ENCODE measurements around the gene PLD4. TPM values are rescaled to one million over a fixed set of nuclear protein-coding genes. Genes with fewer than 3 reads are reported as not detected.
"Not testable (repeated sequence)": the region's sequence is repeated elsewhere in the genome, so short reads cannot be mapped to it uniquely, and the experiment has no call there.

The PLD4 gene
- total RNA-seq, 2 donors from 2014 or later = 1.1 to 4.0 TPM

- DNase-seq (no peak), ATAC-seq (no peak)
- Mint-ChIP-seq H3K27ac (no peak overlapping the region), H3K4me3 (no peak overlapping the region), H3K36me3 (ENCODE audit: low read depth) (peaks cover 4% of the 10 kb centered on the region), H3K27me3 (peaks cover 12% of the 10 kb centered on the region), H3K4me1 (peaks cover 3% of the 10 kb centered on the region)
- no peaks in the 10 kb centered on the region for H3K9me3 ChIP-seq (ENCODE audit: control insufficient read depth, low read length, poor library complexity, severe bottlenecking)
Measured at GRCh38 chr14:104948736-104949031, 24.0 kb downstream of the PLD4 start.

- peaks cover 20% of the 10 kb centered on the region for H3K27me3 Mint-ChIP-seq
- H3K9me3 ChIP-seq (ENCODE audit: control insufficient read depth, low read length, poor library complexity, severe bottlenecking); DNase-seq; H3K4me1 Mint-ChIP-seq; H3K36me3 Mint-ChIP-seq (ENCODE audit: low read depth); H3K27ac Mint-ChIP-seq; H3K4me3 Mint-ChIP-seq; ATAC-seq: not testable (repeated sequence)
Measured at GRCh38 chr14:104949406-104949955, 24.8 kb downstream of the PLD4 start.

GRCh38 chr14:104950021-104950420, 25.3 kb downstream of the PLD4 start:
- H3K27me3 Mint-ChIP-seq = peaks cover 26% of the 10 kb centered on the region
- H3K4me3 Mint-ChIP-seq = no peak overlapping the region
- H3K36me3 Mint-ChIP-seq (ENCODE audit: low read depth) = peaks cover 6% of the 10 kb centered on the region
- ATAC-seq (no peak), DNase-seq (no peak)
- H3K9me3 ChIP-seq (ENCODE audit: control insufficient read depth, low read length, poor library complexity, severe bottlenecking) = no peaks in the 10 kb centered on the region
- H3K4me1 Mint-ChIP-seq = peaks cover 3% of the 10 kb centered on the region
- no peak overlapping the region for H3K27ac Mint-ChIP-seq

GRCh38 chr14:104950701-104951100, 26.0 kb downstream of the PLD4 start:
- ATAC-seq, H3K27ac Mint-ChIP-seq: not testable (repeated sequence)

GRCh38 chr14:104951863-104952657, 27.4 kb downstream of the PLD4 start:
- H3K4me1 Mint-ChIP-seq; H3K9me3 ChIP-seq (ENCODE audit: control insufficient read depth, low read length, poor library complexity, severe bottlenecking); H3K36me3 Mint-ChIP-seq (ENCODE audit: low read depth); H3K4me3 Mint-ChIP-seq; ATAC-seq; H3K27ac Mint-ChIP-seq: not testable (repeated sequence)
- DNase-seq = peak in 1 of 3 donors; percentile 4
- H3K27me3 Mint-ChIP-seq = peaks cover 44% of the 10 kb centered on the region

More at GRCh38 chr14:104950701-104951100, 26.0 kb downstream of the PLD4 start:
- H3K9me3 ChIP-seq (ENCODE audit: control insufficient read depth, low read length, poor library complexity, severe bottlenecking); H3K4me3 Mint-ChIP-seq; H3K4me1 Mint-ChIP-seq; H3K36me3 Mint-ChIP-seq (ENCODE audit: low read depth): not testable (repeated sequence)
- DNase-seq = peak in 1 of 3 donors; percentile 3
- peaks cover 33% of the 10 kb centered on the region for H3K27me3 Mint-ChIP-seq

GRCh38 chr14:104953097-104953496, 28.4 kb downstream of the PLD4 start:
- H3K27ac Mint-ChIP-seq = peak overlapping the region; percentile 68
- DNase-seq = no peak
- peaks cover 3% of the 10 kb centered on the region for H3K4me1 Mint-ChIP-seq
- peaks cover 51% of the 10 kb centered on the region for H3K27me3 Mint-ChIP-seq
- ATAC-seq = no peak
- no peak overlapping the region for H3K4me3 Mint-ChIP-seq
- peaks cover 9% of the 10 kb centered on the region for H3K36me3 Mint-ChIP-seq (ENCODE audit: low read depth)
- H3K9me3 ChIP-seq (ENCODE audit: control insufficient read depth, low read length, poor library complexity, severe bottlenecking) = no peaks in the 10 kb centered on the region

GRCh38 chr14:104953896-104954656, 29.4 kb downstream of the PLD4 start:
- peaks cover 3% of the 10 kb centered on the region for H3K4me1 Mint-ChIP-seq

GRCh38 chr14:104954746-104955395, 30.2 kb downstream of the PLD4 start:
- DNase-seq = peak in 1 of 3 donors; percentile 7
- H3K27ac Mint-ChIP-seq = no peak overlapping the region
- peaks cover 51% of the 10 kb centered on the region for H3K27me3 Mint-ChIP-seq
- H3K9me3 ChIP-seq (ENCODE audit: control insufficient read depth, low read length, poor library complexity, severe bottlenecking) = no peaks in the 10 kb centered on the region
- peaks cover 9% of the 10 kb centered on the region for H3K36me3 Mint-ChIP-seq (ENCODE audit: low read depth)
- peaks cover 3% of the 10 kb centered on the region for H3K4me1 Mint-ChIP-seq
- H3K4me3 Mint-ChIP-seq = no peak overlapping the region
- no peak for ATAC-seq

More at GRCh38 chr14:104953896-104954656, 29.4 kb downstream of the PLD4 start:
- DNase-seq (no peak), ATAC-seq (no peak)
- no peaks in the 10 kb centered on the region for H3K9me3 ChIP-seq (ENCODE audit: control insufficient read depth, low read length, poor library complexity, severe bottlenecking)
- Mint-ChIP-seq H3K4me3 (no peak overlapping the region), H3K36me3 (ENCODE audit: low read depth) (peaks cover 9% of the 10 kb centered on the region), H3K27me3 (peaks cover 51% of the 10 kb centered on the region), H3K27ac (peak overlapping the region; percentile 68)

- Mint-ChIP-seq H3K4me3 (no peak overlapping the region), H3K27ac (no peak overlapping the region), H3K4me1 (peaks cover 3% of the 10 kb centered on the region), H3K27me3 (peaks cover 51% of the 10 kb centered on the region), H3K36me3 (ENCODE audit: low read depth) (peaks cover 9% of the 10 kb centered on the region)
- no peak for DNase-seq
- H3K9me3 ChIP-seq (ENCODE audit: control insufficient read depth, low read length, poor library complexity, severe bottlenecking) = no peaks in the 10 kb centered on the region
- ATAC-seq = no peak
Measured at GRCh38 chr14:104955396-104955770, 30.7 kb downstream of the PLD4 start.

- Mint-ChIP-seq H3K27me3 (peaks cover 46% of the 10 kb centered on the region), H3K4me3 (no peak overlapping the region), H3K27ac (no peak overlapping the region), H3K36me3 (ENCODE audit: low read depth) (peaks cover 9% of the 10 kb centered on the region), H3K4me1 (peaks cover 3% of the 10 kb centered on the region)
- no peaks in the 10 kb centered on the region for H3K9me3 ChIP-seq (ENCODE audit: control insufficient read depth, low read length, poor library complexity, severe bottlenecking)
- DNase-seq = no peak
- ATAC-seq = no peak
Measured at GRCh38 chr14:104956290-104956890, 31.7 kb downstream of the PLD4 start.

- Mint-ChIP-seq H3K4me3 (no peak overlapping the region), H3K27me3 (peaks cover 46% of the 10 kb centered on the region), H3K27ac (no peak overlapping the region), H3K4me1 (peaks cover 3% of the 10 kb centered on the region), H3K36me3 (ENCODE audit: low read depth) (peaks cover 9% of the 10 kb centered on the region)
- ATAC-seq (no peak), DNase-seq (no peak)
- H3K9me3 ChIP-seq (ENCODE audit: control insufficient read depth, low read length, poor library complexity, severe bottlenecking) = no peaks in the 10 kb centered on the region
Measured at GRCh38 chr14:104957146-104958113, 32.8 kb downstream of the PLD4 start.

- DNase-seq = no peak
- no peak for ATAC-seq
- no peak overlapping the region for H3K27ac Mint-ChIP-seq
- H3K9me3 ChIP-seq (ENCODE audit: control insufficient read depth, low read length, poor library complexity, severe bottlenecking) = no peaks in the 10 kb centered on the region
- peaks cover 17% of the 10 kb centered on the region for H3K27me3 Mint-ChIP-seq
- H3K4me3 Mint-ChIP-seq = no peak overlapping the region
- H3K4me1 Mint-ChIP-seq = no peaks in the 10 kb centered on the region
- peaks cover 2% of the 10 kb centered on the region for H3K36me3 Mint-ChIP-seq (ENCODE audit: low read depth)
Measured at GRCh38 chr14:104964546-104964945, 39.9 kb downstream of the PLD4 start.
